Stimulated activated CD8-positive, alpha-beta memory T cell treated with anti-CD3 and anti-CD28 coated beads, Interleukin-2, amount 100 ng/mL, for 48 hours (primary cell): ENCODE data around the gene DPH5.
"Not testable (repeated sequence)": the region's sequence is repeated elsewhere in the genome, so short reads cannot be mapped to it uniquely, and the experiment has no call there.

Experiments used
- DNase-seq, 2 donors: peaks; one replicate each; pipeline ENCODE4 v3.0.0-alpha.2; 2020; ENCODE audit warnings: low read depth in 2 of 2

DPH5 gene, protein sequence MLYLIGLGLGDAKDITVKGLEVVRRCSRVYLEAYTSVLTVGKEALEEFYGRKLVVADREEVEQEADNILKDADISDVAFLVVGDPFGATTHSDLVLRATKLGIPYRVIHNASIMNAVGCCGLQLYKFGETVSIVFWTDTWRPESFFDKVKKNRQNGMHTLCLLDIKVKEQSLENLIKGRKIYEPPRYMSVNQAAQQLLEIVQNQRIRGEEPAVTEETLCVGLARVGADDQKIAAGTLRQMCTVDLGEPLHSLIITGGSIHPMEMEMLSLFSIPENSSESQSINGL

DNA sequence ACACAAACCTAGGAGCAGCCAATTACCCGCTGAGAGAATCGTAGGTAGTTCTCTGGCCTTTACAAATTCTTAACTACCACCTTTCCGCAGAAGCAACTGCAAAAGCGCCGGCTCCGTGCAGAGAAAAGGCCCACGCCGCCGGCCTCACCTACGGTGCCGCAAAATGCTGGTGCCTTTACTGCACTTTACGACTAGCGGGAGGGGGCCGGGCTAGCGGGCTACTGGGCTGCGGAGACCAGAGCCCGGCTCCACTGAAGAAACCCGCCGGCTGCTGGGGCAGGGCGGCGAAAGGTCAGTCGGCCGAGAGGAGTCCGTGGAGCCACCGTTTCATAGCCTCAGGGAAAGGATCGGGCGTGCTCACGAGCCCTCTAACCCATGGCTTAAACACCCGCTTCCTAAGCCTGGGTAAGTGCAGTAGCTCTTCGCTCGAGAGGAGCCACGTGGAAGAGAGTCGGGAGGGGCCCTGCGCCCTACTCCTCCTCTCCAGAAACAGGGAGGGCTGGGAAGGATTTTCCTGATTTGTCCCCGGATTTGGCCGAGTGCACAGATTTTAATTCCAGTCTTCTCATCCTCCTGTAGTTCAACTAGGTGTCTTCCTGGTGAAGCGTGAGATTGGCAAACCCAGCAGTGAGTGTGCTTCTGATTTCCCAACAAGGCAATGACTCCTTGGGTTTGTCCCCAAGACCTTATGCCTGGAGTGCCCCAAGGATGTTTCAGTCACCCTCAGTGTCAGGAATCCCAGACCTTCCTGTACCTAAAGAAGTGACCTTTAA lies at the start of gene DPH5:
DPH5 (minus strand) TSS at position 128 of the 773 bp plus-strand sequence. CDS start 341 bp downstream, outside the sequence.
- DNase-seq, result peak; percentile 85

DNA sequence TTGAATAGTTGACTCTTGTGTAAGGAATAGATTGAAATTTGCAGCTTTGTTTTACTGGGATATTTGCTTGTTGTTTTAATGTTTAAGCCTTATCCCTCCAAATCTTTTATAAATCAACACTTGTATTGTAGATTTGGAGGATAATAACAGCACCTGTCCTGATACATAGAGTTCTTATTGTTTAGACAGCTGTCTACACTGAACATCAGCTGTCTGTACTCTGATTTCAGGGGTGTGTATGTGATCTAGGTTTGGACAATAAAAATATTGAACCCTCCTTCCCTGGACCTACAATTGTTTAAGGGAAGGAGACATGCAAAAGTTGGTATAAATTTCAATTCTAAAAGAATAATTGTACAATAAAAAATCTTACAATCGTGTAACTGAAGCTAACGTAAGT lies 48.3 kb upstream of the DPH5 start:
- DNase-seq, result no peak

DNA sequence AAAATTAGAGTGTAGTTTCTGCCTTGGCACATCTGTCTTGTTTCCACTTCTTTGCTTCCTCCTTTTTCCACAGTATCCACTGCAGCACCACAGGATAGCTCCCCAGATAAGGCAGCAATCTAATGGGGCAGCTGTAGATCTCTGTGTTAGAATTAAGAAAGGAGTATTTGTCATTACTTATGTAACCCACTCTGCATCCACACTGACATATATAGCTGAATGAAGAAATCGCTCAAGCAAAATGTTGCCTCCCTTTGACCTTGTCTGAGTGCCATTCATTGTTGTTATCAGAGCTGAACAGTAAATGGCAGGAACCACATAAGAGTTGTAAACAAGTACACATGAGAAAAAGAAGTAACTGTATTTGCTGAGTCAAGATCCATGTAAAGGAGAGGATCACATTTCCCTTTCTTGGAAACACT lies 45.9 kb upstream of the DPH5 start:
- no peak for DNase-seq

DNA sequence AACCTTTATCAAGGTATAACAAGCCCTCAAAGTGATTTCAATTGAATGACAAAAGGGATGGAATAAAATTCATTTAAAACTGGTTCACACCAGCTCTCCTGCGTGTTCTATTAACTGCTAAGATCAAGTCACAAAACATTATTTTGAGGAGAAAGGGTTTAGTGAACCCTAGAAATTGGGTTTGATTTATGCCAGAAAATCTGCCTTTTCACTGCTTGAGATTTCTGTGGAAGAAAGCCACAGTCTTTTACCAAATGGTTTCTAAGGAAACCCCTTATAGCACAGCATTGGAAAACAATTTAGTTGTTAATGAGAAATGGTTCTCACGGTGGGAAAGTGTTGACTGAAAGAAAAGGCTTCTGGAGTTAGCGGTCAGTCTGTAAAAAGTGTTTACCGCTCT lies 43.6 kb upstream of the DPH5 start:
- DNase-seq, result no peak

DNA sequence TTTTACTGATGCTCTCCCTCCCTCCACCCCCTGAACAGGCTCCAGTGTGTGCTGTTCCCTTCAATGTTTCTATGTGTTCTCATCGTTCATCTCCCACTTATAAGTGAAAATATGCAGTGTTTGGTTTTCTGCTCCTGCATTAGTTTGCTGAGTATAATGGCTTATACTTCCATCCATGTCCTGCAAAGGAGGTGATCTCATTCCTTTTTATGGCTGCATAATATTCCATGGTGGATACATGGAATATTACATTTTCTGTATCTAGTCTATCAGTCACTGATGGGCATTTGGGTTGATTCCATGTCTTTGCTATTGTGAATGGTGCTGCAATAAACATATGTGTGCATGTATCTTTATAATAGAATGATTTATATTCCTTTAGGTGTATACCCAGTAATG lies 41.4 kb upstream of the DPH5 start:
- not testable (repeated sequence) for DNase-seq

DNA sequence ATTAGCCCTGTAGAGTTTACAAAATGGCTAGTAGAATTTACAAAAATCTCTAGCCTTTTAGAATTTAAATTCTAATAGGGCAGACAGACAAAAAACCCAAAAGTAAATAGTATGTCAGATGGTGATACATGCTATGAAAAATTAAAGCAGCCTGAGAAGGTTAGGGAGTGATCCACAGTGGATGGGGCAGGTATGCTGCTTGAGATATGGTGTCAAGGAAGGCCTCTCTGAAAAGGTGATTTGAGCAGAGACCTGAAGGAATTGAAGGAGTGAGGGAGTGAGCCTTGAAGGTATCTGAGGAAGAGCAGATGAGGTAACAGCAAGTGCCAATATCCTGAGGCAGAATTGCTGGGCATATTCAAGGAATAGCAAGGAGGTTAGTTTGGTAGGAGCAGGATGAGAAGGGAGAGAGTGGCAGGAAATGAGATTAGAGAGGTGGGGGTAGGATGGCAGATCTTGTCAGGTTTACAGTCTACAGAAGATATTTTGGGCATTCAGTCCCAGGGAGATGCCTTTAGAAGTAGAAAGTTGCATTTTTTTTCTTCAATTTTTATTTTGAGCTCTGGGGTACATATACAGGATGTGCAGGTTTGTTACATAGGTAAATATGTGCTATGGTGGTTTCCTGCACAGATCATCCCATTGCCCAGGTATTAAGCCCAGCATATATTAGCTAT lies 40.8 kb upstream of the DPH5 start:
- no peak for DNase-seq

DNA sequence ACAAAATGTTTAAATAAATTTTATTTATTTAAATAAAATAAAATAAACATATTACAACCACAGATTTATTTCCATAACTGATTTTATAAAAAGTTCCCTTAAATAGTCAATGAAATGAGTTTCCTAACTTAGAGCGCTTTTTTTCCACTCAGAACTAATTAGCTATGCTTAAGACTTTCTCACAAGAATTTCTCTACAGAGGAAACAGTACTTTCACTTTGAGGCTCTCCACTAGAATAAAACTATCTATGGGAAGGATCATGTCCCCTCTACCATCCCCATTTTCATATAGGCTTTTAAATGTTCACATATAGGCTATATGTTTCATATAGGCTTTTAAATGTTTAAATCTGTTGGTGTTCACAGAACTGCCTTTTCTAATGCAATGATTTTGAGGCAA lies 40.0 kb upstream of the DPH5 start:
- no peak for DNase-seq

DNA sequence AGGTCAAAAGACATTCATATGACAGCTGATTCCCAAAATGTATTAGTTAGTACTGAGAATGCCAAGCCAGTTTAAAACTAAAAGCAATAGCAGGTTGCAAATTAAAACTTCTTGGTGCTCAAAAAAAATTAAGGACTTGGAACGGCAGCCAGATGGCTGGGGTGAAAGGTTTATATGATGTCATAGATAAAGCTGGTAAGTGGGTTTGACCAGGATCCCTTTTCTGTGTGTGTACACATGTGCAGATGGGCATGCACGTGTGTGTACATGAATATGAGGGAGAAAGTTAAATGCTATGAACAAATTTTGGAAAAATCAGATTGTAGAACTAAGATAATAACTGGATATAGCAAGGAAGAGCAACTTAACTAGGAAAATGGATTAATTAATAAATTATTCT lies 39.1 kb upstream of the DPH5 start:
- DNase-seq, result no peak

DNA sequence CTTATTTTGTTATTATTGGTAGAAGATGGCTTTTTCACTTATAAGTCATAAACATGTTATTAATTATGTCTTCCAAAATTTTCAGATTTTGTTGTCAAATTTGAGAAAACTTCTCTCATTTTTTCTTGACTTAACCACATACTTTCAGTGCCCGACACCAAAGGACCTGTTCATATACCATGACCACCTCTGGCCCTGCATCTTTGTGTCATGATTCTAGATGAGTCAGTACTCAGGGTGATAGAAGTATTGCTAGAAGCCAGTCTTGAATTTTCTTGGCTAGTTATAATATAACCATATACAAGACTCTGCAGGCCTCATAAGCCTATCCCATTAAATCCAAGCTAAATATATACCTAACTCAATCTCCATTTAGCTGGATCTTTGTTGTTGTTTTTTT lies 35.4 kb upstream of the DPH5 start:
- no peak for DNase-seq

DNA sequence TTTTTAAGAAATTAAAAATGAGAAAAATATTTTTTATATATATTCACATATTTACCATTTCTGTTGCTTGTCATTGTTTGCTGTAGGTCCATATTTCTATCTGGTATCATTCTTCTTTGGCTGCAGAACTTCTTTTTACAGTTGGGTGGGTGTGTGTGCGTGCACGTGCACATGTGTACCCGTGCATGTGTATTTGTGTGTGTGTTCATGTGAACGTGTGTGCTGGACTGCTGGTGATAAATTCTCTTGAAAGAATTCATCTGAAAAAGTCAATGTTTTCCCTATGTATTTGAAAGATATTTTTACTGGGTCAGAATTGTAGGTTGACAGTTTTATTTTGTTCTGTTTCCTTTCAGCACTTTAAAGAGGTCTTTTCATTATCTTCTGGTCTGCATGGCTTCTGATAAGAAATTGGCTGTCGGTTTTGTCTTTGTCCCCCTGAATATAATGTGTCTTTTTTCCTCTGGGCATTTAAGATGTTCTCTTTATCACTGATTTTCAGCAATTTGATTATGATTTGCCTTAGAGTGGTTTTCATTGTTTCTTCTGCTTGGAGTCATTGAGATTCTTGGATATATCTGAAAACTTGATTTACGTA lies 34.5 kb upstream of the DPH5 start:
- DNase-seq, result no peak

DNA sequence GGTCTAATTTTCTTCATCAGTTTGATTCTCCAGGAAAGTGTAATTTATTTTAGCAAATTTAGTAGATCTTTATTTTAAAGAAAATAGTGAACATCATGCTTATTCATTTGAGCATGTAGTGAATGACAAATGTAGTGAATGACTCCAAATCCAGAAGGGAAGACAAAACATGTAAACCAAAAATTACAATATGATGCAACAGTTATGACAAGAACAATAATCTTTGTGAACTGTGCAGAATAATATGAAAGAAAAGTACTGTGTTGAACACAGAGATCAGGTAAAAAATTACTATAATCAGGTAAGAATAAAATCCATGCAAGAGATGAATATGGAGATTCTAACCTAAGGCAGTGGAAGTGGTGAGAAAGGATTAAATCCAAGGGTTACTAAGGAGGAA lies 30.0 kb upstream of the DPH5 start:
- no peak for DNase-seq

DNA sequence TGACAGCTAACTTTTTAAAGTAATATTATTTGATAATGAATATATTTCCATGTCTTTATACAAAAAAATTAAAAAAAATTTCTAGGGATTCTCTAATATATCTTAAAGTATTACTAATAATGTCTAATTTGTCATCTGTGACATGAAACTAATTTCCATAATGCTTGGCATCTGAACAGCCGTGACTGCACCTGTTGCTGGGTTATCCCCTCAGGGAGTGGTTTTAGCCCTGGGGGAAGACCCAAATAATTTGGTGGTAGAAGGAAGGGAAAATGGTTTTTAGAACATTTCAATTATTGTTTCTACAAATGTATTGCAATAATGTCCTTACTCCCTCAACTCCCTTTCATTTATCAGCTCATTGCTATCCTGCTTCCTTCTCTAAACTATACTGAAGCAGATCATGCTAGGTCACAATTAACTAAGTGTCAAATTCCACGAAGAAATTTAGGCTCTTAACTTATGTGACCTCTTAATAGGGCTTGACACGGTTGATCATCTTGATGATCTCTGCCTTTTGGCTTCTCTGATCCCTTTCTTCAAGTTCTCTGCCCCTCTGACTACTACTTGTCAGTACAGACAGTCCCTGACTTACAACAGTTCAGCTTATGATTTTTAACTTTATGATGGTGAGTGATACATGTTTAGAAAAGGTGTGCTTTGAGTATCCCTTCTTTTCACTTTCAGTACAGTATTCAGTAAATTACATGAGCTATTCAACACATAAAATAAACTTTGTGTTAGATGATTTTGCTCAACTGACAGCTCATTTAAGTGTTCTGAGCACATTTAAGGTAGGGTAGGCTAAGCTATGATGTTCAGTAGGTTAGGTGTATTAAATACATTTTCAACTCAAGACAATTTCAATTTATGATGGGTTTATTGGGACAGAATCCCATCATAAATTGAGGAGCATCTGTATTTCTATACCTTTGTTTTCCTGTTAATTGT lies 26.4 kb upstream of the DPH5 start:
- DNase-seq, result no peak

DNA sequence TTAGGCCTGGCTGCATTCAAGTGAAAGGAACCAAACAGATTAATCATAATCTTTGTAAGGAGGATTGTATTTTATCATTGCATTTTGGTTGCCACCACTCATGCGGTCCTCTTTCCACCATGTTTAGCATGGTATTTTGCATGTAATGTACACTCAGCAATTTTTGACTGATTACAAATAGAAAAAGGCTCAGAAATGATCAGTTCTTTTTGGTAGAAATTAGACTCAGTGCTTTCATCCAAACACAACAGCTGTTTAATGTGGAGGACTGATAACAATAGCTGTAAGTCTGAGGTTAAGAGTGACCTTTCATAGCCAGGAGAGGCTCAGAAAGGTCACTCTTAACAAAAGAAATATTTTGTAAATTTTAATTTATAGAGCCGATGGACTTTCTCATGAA lies 25.3 kb upstream of the DPH5 start:
- no peak for DNase-seq

DNA sequence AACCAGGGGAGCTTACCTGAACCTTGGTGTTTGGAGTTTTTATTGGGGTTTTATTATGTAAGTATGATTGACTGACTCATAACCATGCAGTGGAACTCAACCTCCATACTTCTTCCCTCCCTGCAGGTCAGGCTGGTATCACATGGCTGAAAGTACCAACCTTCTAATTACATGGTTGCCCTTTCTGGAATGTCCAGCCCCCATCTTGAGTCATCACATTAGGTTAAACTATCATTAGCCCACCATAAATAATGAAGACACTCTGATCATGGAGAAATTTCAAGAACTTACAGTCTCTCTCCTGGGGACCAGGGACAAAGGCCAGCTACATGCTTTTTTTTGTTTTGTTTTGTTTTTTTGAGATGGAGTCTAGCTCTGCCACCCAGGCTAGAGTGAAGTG lies 19.2 kb upstream of the DPH5 start:
- no peak for DNase-seq

DNA sequence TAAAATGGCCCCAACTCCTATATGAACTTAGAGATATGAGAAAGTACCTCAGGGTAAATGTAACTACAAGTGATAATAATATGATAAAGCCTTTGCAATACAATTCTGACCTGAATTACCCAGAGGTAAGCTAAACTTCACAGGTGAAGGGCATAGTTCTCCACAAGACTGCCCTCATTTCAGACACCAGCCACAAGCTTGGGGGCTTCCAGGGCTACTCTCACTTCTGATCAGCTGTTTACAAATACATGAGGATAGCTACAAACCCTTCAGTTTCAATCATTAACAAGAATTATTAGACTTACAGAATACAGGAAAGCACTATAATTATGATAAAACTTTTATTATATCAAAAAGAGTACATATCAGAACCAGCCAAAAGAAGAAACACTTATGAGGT lies 18.7 kb upstream of the DPH5 start:
- no peak for DNase-seq

DNA sequence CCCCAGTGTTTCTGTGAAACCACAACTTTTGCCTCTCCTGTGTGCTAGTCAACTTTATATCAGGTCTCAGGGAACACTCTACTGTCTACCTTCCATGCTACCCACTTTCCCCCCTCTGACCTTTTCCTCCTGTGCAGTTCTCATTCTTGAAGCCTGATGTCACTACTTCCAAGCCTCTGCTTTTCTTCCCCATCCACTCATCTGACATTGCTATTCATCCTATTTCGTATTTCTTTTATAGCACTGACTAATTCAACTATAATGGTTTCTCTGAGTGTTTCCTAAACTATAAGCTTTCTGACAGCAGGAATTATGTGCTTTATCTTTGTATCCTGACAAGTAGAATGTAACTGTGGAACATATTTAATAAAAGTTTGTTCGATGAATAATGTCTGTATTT lies 18.2 kb upstream of the DPH5 start:
- no peak for DNase-seq

DNA sequence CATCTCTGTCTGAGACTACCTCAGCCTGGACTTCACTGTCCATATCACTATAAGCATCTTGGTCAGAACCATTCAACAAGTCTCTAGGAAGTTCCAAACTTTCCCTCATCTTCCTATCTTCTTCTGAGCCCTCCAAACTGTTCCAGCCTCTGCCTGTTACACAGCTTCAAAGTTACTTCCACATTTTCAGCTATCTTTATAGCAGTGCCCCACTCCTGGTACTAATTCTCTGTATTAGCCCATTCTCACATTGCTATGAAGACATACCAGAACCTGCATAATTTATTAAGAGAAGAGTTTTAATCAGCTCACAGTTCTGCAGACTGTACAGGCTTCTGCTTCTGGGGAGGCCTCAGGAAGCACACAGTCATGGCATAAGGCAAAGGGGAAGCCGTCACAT lies 15.7 kb upstream of the DPH5 start:
- DNase-seq, result no peak

DNA sequence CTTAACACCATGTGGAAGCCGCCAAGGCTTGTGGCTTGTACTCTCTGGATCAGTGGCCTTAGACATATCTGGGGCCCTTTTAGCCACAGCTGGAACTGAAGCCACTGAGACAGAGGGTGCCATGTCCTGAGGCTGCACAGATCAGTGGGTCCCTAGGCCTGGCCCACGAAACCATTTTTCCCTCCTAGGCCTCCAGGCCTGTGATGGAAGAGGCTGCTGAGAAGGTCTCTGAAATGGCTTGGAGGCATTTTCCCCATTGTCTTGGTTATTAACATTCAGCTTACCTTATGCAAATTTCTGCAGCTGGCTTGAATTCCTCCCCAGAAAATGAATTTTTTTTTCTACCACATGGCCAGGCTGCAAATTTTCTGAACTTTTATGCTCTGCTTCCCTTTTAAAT lies 15.1 kb upstream of the DPH5 start:
- DNase-seq, result no peak

DNA sequence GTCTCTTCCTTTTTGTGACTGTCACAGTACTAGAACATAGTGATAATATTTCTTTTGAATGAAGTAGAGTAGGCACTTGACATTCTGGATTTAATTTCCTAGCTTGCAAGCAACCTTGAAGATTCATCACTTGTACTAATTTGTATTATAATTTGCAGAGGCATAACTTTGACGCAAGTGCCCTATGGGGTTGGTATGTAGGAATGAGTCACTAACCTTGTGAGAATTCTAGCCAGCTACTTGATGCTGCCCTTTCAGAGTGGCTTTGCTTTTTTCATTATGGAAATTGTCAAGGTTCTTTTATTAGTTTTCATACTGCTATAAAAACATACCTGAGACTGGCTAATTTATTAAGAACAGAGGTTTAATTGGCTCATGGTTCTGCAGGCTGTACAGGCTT lies 13.7 kb upstream of the DPH5 start:
- no peak for DNase-seq

DNA sequence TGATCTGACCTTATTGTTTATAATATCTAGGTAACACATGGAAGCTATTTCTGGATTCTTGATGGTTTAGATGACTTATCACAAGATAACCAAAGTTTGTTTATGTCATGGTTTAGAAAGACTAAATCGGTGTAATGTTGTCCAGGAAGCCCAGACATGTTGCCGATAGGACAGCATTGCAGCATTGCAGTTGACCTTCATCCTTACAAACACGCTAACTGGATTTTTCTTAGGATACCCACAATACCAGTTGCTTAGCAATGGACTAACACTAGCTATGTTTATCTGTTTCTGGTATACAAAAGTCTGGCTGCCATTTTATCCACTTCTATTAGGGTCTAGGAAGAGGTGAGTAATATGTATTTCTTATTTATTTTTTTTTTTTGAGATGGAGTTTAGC lies 11.7 kb upstream of the DPH5 start:
- no peak for DNase-seq

DNA sequence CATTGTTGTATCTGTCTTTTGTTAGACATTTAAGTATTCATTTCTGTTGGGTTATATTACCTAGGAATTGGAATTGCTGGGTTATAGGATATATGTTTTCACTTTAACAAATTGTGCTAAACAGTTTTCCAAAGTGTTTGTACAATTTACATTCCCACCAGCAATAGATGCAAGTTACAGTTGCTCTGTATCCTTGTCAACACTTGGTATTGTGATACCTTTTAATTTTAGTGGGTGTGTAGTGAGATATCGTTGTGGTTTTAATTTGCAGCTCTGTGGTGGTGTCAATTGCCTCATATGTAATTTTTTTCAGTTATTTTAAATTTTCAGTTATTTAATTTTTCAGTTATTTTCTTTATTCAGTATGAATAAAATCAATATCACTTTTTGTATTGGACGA lies 7.4 kb upstream of the DPH5 start:
- DNase-seq, result no peak
